Tibial nerve (tissue), 3 donors: Measurements from ENCODE around the gene CHRNE.

Experiments
- CTCF ChIP-seq, 5 experiments: fragments of 200-600 bp in 3 of 5; fragments of 450-650 bp in 2 of 5; sonication (generic) in 3 of 5; IDR thresholded peaks; one replicate each; pipeline ENCODE4 v1.5.1; 2016 to 2019; ENCODE audit warnings: antibody characterized with exemption in 5 of 5, mild to moderate bottlenecking in 3 of 5, moderate library complexity in 2 of 5
- POLR2A ChIP-seq, 2 donors: fragments of 450-650 bp; IDR thresholded peaks; one replicate each; pipeline ENCODE4 v1.6.1; 2017; ENCODE audit warnings: antibody characterized with exemption in 2 of 2, mild to moderate bottlenecking in 2 of 2, moderate library complexity in 2 of 2

- TF ChIP-seq CTCF (IDR thresholded peaks at IDR 0.05) (no peak), POLR2A (IDR thresholded peaks at IDR 0.05) (no peak)
Observed at GRCh38 chr17:4935650-4936049, 32.8 kb upstream of the CHRNE start.
